Regular cardiac myocyte (primary cell): ENCODE data around the gene TLR4. TPM values are rescaled to one million over a fixed set of nuclear protein-coding genes. Genes with fewer than 3 reads are reported as not detected.

Experiments
- total RNA-seq: library from RNA; depleted of rRNA; stranded (reverse); fragments of >200 nt; gene quantifications from 2 replicates; pipeline ENCODE4 v1.2.3, GENCODE V29; 2014

The TLR4 gene
- 43.1 and 58.5 TPM in 2 replicates for total RNA-seq

DNA sequence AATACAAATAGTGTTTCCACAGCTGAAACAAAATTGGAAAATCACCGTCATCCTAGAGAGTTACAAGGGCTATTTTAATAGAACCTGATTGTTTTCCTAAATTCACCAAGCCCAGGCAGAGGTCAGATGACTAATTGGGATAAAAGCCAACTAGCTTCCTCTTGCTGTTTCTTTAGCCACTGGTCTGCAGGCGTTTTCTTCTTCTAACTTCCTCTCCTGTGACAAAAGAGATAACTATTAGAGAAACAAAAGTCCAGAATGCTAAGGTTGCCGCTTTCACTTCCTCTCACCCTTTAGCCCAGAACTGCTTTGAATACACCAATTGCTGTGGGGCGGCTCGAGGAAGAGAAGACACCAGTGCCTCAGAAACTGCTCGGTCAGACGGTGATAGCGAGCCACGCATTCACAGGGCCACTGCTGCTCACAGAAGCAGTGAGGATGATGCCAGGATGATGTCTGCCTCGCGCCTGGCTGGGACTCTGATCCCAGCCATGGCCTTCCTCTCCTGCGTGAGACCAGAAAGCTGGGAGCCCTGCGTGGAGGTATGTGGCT lies at the start of gene TLR4:
TLR4 (plus strand) TSS at position 380 of the 552 bp plus-strand sequence; CDS start at position 450, 70 bp downstream.

